Colonic mucosa (tissue), 4 donors: ENCODE results near the gene SPECC1L. TPM values are rescaled to one million over a fixed set of nuclear protein-coding genes. Genes with fewer than 3 reads are reported as not detected.

Experiments
- DNase-seq: peaks from one replicate; pipeline ENCODE4 v3.0.0-alpha.2; 2020
- H3K27ac ChIP-seq: fragments of 200-600 bp; one replicate; pipeline ENCODE4 v1.8.0; 2021
- H3K27me3 ChIP-seq: fragments of 200-600 bp; one replicate; pipeline ENCODE4 v1.8.0; 2021
- H3K36me3 ChIP-seq: fragments of 200-600 bp; one replicate; pipeline ENCODE4 v1.8.0; 2021
- H3K4me1 ChIP-seq: fragments of 200-600 bp; one replicate; pipeline ENCODE4 v1.8.0; 2021; ENCODE audit warnings: mild to moderate bottlenecking
- H3K4me3 ChIP-seq: fragments of 200-600 bp; one replicate; pipeline ENCODE4 v1.8.0; 2021
- H3K9ac ChIP-seq, 2 donors: one replicate each; pipeline ENCODE4 v1.7.0; 2013; ENCODE audit warnings: control low read depth in 2 of 2, low read depth in 2 of 2, low read length in 2 of 2
- H3K9me3 ChIP-seq: fragments of 200-600 bp; one replicate; pipeline ENCODE4 v1.8.0; 2021
- CTCF ChIP-seq: fragments of 200-600 bp; IDR thresholded peaks from one replicate; pipeline ENCODE4 v1.8.0; 2022; ENCODE audit warnings: antibody characterized with exemption, mild to moderate bottlenecking
- intact Hi-C: fragments of 100-400 bp; cut with DNase I; formaldehyde crosslinking; loops from one replicate; pipeline ENCODE4 v1.14.1; 2022
- total RNA-seq, 2 donors: library from RNA; stranded (reverse); fragmentation: NEBNext Ultra II Directional in 1 of 2; extraction: Animal tissue kit (Norgen Biotek cat#: 25700) in 1 of 2; gene quantifications; one replicate each; pipeline ENCODE4 v1.2.1, GENCODE V29; 2021
- donor health status: healthy.
- donor health status: DM: no; HTN: no; CAD: no.
- donor health status: DM: no; HTN: no; CAD: no.

SPECC1L gene
- total RNA-seq, 2 donors from 2014 or later = 45.3 to 55.3 TPM

DNA sequence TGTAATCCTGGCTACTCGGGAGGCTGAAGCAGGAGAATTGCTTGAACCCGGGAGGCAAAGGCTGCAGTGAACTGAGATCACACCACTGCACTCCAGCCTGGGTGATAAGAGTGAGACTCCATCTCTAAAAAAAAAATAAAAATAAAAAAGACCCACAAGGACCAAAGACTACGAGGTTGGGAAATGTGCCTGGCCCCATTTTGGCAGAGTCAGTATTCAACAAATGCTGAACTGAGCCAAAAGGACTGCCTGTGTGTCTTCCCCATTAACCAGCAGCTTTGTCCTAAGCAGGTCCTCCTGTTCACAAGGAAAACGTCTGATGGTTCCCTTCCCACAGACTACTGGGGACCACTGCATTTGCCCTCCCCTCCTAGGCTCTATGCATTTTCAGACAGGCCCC, 184.4 kb downstream of the SPECC1L start:
- Histone ChIP-seq H3K4me3 (no peak overlapping the region), H3K27me3 (no peaks in the 10 kb centered on the region), H3K4me1 (no peaks in the 10 kb centered on the region), H3K27ac (no peak overlapping the region), H3K36me3 (no peaks in the 10 kb centered on the region), H3K9me3 (no peaks in the 10 kb centered on the region), H3K9ac (no peak overlapping the region)
- no peak for TF ChIP-seq CTCF
- intact Hi-C loops = no loop called here
- no peak for DNase-seq

DNA sequence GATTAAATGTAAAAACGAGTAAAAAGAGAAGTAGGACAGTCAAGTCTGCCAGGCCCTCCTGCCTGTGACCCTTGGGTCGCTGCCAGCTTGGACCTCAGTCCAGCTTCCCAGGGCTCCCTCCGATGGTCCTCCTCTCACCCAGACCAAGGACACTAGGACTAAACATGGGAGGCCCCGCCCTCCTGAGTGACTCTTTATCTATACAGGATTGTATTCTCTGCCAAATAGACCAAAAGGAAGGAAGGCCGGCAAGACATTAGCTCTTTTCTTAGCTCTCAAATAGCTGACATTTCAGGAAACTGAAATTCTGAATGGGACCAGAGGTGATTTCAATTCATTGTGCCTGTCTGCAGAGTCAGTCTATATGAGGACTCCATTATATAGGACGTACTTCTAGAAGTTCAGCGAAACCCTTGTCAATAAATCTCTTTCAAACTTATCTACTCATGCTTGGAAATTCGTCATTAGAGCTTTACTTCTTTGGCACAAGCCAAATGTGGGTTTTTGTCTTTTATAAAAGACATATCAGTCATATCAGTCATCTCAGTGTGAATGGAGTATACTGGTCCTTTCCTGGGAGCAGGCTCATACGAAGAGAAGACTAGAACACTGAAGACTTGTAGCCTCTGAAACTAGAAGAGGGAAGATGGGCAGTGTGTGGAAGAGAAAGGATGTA, 185.3 kb downstream of the SPECC1L start:
- no peak overlapping the region for H3K4me3 ChIP-seq
- H3K27me3 ChIP-seq = no peaks in the 10 kb centered on the region
- no peaks in the 10 kb centered on the region for H3K4me1 ChIP-seq
- no peak overlapping the region for H3K9ac ChIP-seq
- no peaks in the 10 kb centered on the region for H3K36me3 ChIP-seq
- DNase-seq = no peak
- no peak overlapping the region for H3K27ac ChIP-seq
- no peak for TF ChIP-seq CTCF
- intact Hi-C loops = no loop called here
- no peaks in the 10 kb centered on the region for H3K9me3 ChIP-seq

- H3K9ac ChIP-seq = no peak overlapping the region
- no peak for DNase-seq
- H3K4me1 ChIP-seq = no peaks in the 10 kb centered on the region
- no peaks in the 10 kb centered on the region for H3K27me3 ChIP-seq
- TF ChIP-seq CTCF = no peak
- H3K9me3 ChIP-seq = no peaks in the 10 kb centered on the region
- intact Hi-C loops = no loop called here
- no peak overlapping the region for H3K27ac ChIP-seq
- H3K4me3 ChIP-seq = no peak overlapping the region
- H3K36me3 ChIP-seq = no peaks in the 10 kb centered on the region
These were observed 187.3 kb downstream of the SPECC1L start for GRCh38 chr22:24457894-24458420.

DNA sequence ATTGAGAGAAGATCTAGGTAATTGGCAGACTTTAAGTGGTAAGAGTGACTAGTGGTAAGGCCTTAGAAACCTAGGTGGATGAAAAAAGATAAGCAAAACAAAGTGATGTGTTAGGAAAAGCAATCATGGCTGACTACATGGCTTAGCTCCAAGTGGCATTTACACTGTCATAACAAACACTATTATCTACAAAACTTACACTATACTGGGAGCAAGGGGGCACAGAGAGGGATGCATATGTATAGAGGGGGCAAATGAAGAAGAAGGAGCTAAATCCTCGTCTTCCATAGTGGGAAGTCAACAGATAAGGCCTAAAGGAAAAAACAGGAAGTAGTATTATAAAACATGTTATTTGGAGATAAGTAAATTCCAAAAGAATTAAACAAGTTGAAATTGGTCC, 189.3 kb downstream of the SPECC1L start:
- Histone ChIP-seq H3K27me3 (no peaks in the 10 kb centered on the region), H3K9ac (no peak overlapping the region), H3K9me3 (no peaks in the 10 kb centered on the region), H3K4me3 (no peak overlapping the region), H3K4me1 (no peaks in the 10 kb centered on the region), H3K36me3 (no peaks in the 10 kb centered on the region), H3K27ac (no peak overlapping the region)
- no peak for TF ChIP-seq CTCF
- DNase-seq = no peak
- intact Hi-C loops = no loop called here

- intact Hi-C loops = no loop called here
- no peaks in the 10 kb centered on the region for H3K36me3 ChIP-seq
- no peak for TF ChIP-seq CTCF
- H3K4me1 ChIP-seq = no peaks in the 10 kb centered on the region
- H3K27ac ChIP-seq = no peak overlapping the region
- no peaks in the 10 kb centered on the region for H3K27me3 ChIP-seq
- no peaks in the 10 kb centered on the region for H3K9me3 ChIP-seq
- H3K4me3 ChIP-seq = no peak overlapping the region
- no peak for DNase-seq
- H3K9ac ChIP-seq = peak overlapping the region in 1 of 2 donors; percentile 12
These were observed 189.9 kb downstream of the SPECC1L start for GRCh38 chr22:24460418-24461089.
